Psoas muscle (tissue), 8 donors: ENCODE data around the gene ZNG1A. TPM values are rescaled to one million over a fixed set of nuclear protein-coding genes. Genes with fewer than 3 reads are reported as not detected.
A peak's percentile ranks its signal among the peaks of the same experiment; 100 is the strongest.
"Not testable (repeated sequence)": the region's sequence is repeated elsewhere in the genome, so short reads cannot be mapped to it uniquely, and the experiment has no call there.

ENCODE experiments used
- ATAC-seq, 4 donors: fragments of 200-7000 bp; cut with Tn5 transposase; one replicate each; pipeline ENCODE4 v1.9.1; 2020; ENCODE audit warnings: moderate library complexity in 3 of 4, mild to moderate bottlenecking in 2 of 4
- DNase-seq, 2 donors: peaks; one replicate each; pipeline ENCODE4 v3.0.0-alpha.2; 2020
- H3K27ac ChIP-seq: fragments of 200-600 bp; one replicate; pipeline ENCODE4 v1.8.0; 2022
- H3K27me3 ChIP-seq, 3 donors: fragments of 200-600 bp in 1 of 3; one replicate each; pipeline versions ENCODE4 v1.6.1 to v1.8.0; 2013 to 2022; ENCODE audit warnings: low read length in 2 of 3, mild to moderate bottlenecking in 2 of 3, moderate library complexity in 1 of 3; ENCODE audit not compliant: insufficient read depth in 3 of 3
- H3K36me3 ChIP-seq, 2 donors: fragments of 200-600 bp in 1 of 2; one replicate each; pipeline versions ENCODE4 v1.6.1 to v1.8.0; 2013 to 2022; ENCODE audit warnings: low read depth in 1 of 2, mild to moderate bottlenecking in 1 of 2, moderate library complexity in 1 of 2; ENCODE audit not compliant: insufficient read depth in 1 of 2
- H3K4me1 ChIP-seq: fragments of 200-600 bp; one replicate; pipeline ENCODE4 v1.8.0; 2022
- H3K4me3 ChIP-seq: fragments of 200-600 bp; one replicate; pipeline ENCODE4 v1.8.0; 2022; ENCODE audit warnings: mild to moderate bottlenecking
- H3K9me3 ChIP-seq: fragments of 200-600 bp; one replicate; pipeline ENCODE4 v1.8.0; 2022
- WGBS, 3 donors: extraction: QIAGEN DNeasy Blood & Tissue Kit; methylation state at CpG; one replicate each; pipeline versions ENCODE4 v1.1.6 to v1.1.7; 2013; 5-methylcytosine and 5-hydroxymethylcytosine counted together
- intact Hi-C, 2 donors: fragments of 100-400 bp; cut with DNase I; formaldehyde crosslinking; loops; one replicate each; pipeline versions ENCODE4 v1.11.0 to v1.14.2; 2022
- polyA plus RNA-seq, 3 donors: library from polyadenylated mRNA; stranded (reverse); fragments of 200-250 nt; gene quantifications; one replicate each; pipeline ENCODE4 v1.2.3, GENCODE V29; 2013
- total RNA-seq, 4 donors: library from RNA; stranded (reverse); fragmentation: NEBNext Ultra II Directional in 2 of 4; extraction: Animal tissue kit (Norgen Biotek cat#: 25700) in 2 of 4; gene quantifications; one replicate each; pipeline versions ENCODE4 v1.2.1 to v1.2.4, GENCODE V29; 2021 to 2023
- TF ChIP-seq, protein P1 (sequence below): fragments of 200-600 bp; IDR thresholded peaks from one replicate; pipeline ENCODE4 v1.8.0; 2022; ENCODE audit warnings: antibody characterized with exemption
- donor health status: healthy with polysubstance abuse.
- donor health status: DM: no; HTN: no; CAD: no; lungs with moderate emphysema.
- donor health status: Bipolar disorder and iron deficiency.
- donor health status: healthy.
- donor health status: DM: yes; HTN: yes; CAD: no.
- donor health status: DM: no; HTN: no; CAD: no.
- donor health status: DM: no; HTN: no; CAD: no.
- donor health status: DM: yes; HTN: yes; CAD: no.

Gene ZNG1A
- total and polyA plus RNA-seq, 7 donors = 12.0 to 38.4 (median 17.7) TPM

DNA sequence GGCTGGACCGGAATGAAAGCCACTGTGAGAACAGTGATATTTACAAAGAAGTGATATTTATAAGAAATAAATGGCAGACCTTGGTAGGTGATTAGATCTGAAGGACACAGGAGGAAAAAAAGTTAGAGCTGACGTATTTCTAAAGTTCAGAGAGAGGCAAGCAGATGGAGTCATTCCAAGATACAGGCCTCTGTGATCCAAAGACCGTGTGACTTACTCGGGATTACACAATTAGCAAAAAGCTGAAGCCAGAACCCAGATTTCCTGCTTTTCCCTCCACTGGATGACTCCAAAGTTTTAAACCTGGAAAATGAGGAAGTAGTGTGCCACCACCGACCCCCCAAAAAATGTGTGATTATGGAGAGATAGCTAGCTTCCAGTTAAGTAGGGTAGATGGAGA is 32.7 kb upstream of the ZNG1A start:
- WGBS, 3 donors = 28 to 50% (median 34%) methylated on average over 5 of the region's 5 CpGs
- Histone ChIP-seq H3K4me3 (no peak overlapping the region), H3K9me3 (no peaks in the 10 kb centered on the region), H3K27ac (peak overlapping the region; percentile 10), H3K36me3 (no peaks in the 10 kb centered on the region), H3K4me1 (no peaks in the 10 kb centered on the region), H3K27me3 (peaks cover 0 to 22% (median 0%) of the 10 kb centered on the region in 3 donors)
- intact Hi-C loops = no loop called here
- ATAC-seq = no peak
- DNase-seq = no peak
- TF ChIP-seq, protein P1, sequence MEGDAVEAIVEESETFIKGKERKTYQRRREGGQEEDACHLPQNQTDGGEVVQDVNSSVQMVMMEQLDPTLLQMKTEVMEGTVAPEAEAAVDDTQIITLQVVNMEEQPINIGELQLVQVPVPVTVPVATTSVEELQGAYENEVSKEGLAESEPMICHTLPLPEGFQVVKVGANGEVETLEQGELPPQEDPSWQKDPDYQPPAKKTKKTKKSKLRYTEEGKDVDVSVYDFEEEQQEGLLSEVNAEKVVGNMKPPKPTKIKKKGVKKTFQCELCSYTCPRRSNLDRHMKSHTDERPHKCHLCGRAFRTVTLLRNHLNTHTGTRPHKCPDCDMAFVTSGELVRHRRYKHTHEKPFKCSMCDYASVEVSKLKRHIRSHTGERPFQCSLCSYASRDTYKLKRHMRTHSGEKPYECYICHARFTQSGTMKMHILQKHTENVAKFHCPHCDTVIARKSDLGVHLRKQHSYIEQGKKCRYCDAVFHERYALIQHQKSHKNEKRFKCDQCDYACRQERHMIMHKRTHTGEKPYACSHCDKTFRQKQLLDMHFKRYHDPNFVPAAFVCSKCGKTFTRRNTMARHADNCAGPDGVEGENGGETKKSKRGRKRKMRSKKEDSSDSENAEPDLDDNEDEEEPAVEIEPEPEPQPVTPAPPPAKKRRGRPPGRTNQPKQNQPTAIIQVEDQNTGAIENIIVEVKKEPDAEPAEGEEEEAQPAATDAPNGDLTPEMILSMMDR = no peak

DNA sequence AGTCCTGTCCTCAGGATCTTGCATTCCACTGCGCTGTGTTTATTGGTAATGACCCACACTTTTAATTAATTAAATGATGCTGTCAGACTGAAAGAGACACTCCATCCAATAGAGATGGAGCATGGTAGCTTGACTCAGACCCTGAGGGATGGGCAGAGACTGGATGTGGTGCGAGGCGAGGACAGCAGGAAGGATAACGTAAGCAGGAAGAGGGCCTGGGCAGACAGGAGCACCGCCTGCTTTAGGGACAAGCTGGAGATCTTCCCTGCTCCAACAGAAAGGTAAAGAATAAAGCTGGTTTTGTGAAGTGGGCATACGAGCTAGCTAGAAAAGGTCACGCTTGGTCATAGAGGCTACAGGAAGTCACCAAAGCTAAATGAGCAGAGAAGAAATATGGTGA is 32.2 kb upstream of the ZNG1A start:
- peak overlapping the region; percentile 10 for H3K27ac ChIP-seq
- peaks cover 0 to 22% (median 0%) of the 10 kb centered on the region in 3 donors for H3K27me3 ChIP-seq
- H3K36me3 ChIP-seq = no peaks in the 10 kb centered on the region
- TF ChIP-seq, protein P1 = no peak
- no peaks in the 10 kb centered on the region for H3K9me3 ChIP-seq
- ATAC-seq = no peak
- 83 to 89% (median 85%) methylated on average over 7 of the region's 7 CpGs for WGBS, 3 donors
- DNase-seq = no peak
- no peak overlapping the region for H3K4me3 ChIP-seq
- no peaks in the 10 kb centered on the region for H3K4me1 ChIP-seq
- intact Hi-C loops = no loop called here

DNA sequence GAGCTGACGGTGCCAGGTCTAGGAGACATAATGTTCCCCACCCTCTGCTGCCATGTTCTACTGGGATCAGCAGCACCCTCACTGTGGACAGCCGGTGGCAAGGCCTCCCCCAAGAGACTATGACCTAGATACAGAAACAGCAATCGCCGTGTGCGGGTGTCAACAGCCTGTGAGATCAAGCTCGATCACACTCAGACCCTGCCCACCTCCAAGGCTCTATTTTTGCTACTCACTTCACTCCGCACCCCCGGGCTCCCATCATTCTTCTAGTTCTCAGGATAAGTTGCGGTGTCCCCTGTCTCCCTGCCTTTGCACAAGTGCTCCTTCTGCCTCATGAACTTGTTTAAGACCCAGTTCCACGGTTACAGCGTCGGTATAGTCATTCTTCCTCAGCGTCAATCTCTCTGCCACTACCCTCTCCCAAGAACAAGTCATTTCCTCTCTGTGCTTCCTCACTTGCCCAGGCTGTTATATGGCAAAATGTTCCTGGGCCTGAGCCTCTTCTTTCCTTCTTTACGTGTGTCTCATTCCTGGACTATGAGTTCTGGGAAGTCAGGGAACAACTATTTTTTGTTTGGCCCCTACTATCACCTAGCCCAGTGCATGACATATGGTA is 30.4 kb upstream of the ZNG1A start:
- WGBS, 3 donors = 81 to 84% (median 83%) methylated on average over 14 of the region's 14 CpGs
- H3K36me3 ChIP-seq = no peaks in the 10 kb centered on the region
- H3K4me3 ChIP-seq = no peak overlapping the region
- intact Hi-C loops = no loop called here
- peaks cover 0 to 8% (median 0%) of the 10 kb centered on the region in 3 donors for H3K27me3 ChIP-seq
- H3K9me3 ChIP-seq = no peaks in the 10 kb centered on the region
- H3K27ac ChIP-seq = no peak overlapping the region
- TF ChIP-seq, protein P1 = no peak
- H3K4me1 ChIP-seq = no peaks in the 10 kb centered on the region
- ATAC-seq (no peak), DNase-seq (no peak)

DNA sequence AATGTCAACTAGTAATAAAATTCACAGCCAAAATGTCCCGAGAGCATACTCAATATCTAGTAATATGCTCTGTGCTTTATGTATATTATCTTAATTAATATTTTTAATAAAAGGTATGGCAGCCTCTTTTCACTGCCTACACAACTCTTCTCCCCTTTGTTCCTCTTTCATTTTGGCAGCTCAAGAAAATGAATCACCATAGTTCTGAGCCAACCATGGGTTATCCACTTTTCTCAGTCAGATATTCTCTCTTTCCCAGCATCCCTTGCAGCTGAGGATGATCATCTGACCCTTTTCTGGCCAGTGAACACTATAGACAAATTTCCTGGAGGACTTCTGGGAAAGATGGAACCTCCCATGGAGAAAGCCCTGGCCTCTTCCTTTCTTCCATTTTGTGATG is 27.6 kb upstream of the ZNG1A start:
- intact Hi-C loops = no loop called here
- H3K4me1 ChIP-seq = no peaks in the 10 kb centered on the region
- no peaks in the 10 kb centered on the region for H3K9me3 ChIP-seq
- no peak overlapping the region for H3K4me3 ChIP-seq
- DNase-seq (no peak), ATAC-seq (no peak)
- H3K36me3 ChIP-seq = no peaks in the 10 kb centered on the region
- TF ChIP-seq, protein P1 = no peak
- no peaks in the 10 kb centered on the region for H3K27me3 ChIP-seq
- H3K27ac ChIP-seq = no peak overlapping the region
- WGBS, 3 donors = 74 to 82% (median 76%) methylated on average over 1 of the region's 1 CpG

DNA sequence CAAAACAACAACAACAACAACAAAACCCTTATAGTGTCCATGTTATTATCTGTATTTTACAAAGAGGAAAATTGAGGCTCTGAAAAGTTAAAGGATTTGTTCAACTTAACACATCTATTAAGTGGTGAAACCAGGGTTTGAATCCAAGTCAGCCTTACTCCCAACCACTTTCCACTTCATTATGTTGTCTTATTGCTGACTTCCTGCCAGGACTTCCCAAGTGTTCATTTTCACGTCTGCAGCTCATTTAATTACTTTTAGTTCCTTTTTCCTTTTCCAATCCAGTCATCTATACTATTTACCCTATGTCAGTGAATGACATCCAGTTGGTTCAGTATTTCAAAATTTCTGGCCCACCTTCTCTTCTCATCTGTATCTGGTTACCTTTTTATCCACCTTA is 20.7 kb upstream of the ZNG1A start:
- H3K4me1 ChIP-seq, H3K4me3 ChIP-seq, H3K36me3 ChIP-seq, H3K27ac ChIP-seq, H3K9me3 ChIP-seq, ATAC-seq, H3K27me3 ChIP-seq, DNase-seq, intact Hi-C loops: not testable (repeated sequence)
- WGBS, 3 donors = 25 to 52% methylated on average over 1 of the region's 1 CpG; no CpG with 5 or more reads in 1 of the 3 donors

DNA sequence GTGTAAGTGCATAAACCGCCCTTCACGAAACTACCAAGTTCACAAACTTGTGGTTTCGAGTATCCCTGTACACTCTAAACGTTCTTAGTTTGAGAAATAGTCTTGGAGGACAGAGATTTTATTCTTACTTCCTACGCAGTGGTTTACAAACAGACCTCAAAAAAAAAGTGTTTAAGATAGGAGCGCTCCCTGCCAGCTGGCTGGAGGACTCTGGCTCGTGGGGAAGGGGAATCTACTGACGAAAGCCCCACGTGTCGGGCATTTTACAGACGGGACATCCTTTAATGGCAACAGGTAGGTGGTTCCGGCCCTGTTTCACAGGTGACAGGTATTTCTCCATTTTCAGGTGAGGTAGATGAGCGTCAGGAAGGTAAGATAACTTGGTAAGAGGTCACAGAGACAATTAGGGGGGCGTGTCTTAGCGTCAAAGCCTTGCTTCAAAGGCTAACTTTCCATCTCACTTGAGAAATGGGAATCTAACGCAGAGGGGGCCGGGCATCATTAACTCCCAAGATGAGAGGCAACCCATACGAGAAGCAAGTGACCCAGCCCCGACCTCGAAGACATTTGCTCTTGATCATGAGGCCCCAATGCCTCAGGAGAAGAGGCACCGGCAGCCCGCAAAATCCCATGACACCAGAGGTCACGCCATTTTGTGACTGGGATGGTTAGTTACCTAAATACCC is 573 bp downstream of the ZNG1A start:
- H3K9me3 ChIP-seq, ATAC-seq, H3K4me1 ChIP-seq, H3K27me3 ChIP-seq, intact Hi-C loops: not testable (repeated sequence)
- H3K36me3 ChIP-seq = peaks cover 0 to 13% of the 10 kb centered on the region in 2 donors
- peak overlapping the region; percentile 61 for H3K27ac ChIP-seq
- H3K4me3 ChIP-seq = peak overlapping the region; percentile 55
- peak in 1 of 2 donors; percentile 13 for DNase-seq
- WGBS, 3 donors = 4 to 7% (median 5%) methylated on average over 9 to 15 of the region's 23 CpGs

DNA sequence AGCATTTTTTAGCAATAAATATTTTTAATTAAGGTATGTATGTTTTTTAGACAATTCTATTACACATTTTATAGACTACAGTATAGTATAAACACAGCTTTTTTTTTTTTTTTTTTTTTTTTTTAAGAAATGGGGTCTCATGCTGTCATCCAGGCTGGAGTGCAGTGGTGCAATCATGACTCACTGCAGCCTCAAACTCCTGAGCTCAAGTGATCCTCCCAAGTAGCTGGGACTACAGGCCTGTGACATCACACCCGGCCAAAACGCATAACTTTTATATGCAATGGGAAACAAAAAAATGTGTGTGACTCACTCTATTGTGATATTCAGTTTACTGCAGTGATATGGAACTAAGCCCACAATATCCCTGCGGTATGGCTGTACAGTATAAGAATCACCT is 9.1 kb downstream of the ZNG1A start:
- H3K27ac ChIP-seq, intact Hi-C loops, ATAC-seq, H3K4me1 ChIP-seq, DNase-seq, H3K4me3 ChIP-seq, H3K27me3 ChIP-seq, H3K9me3 ChIP-seq: not testable (repeated sequence)
- peaks cover 0 to 23% of the 10 kb centered on the region in 2 donors for H3K36me3 ChIP-seq
- WGBS, 3 donors = no CpG with 5 or more reads among the region's 3 CpGs

DNA sequence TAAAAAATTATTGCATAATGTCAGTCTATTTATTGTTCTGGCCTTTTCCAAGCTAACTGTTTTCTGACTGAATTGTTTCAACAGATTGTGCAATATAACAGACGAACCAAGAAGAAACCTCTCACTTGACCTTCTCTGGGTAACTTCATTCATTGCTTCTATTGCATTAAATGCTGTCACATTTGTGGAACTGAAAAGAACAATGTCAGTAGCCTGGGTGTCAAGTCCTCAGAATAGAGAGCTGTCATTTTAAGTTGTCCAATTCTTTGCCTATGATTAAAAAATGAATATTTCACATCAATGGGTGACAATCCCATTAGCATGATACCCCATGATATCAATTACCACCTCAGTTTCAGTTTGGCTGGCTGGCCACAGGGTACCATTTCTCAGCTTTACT is 19.0 kb downstream of the ZNG1A start:
- H3K36me3 ChIP-seq, H3K4me1 ChIP-seq, H3K27ac ChIP-seq, DNase-seq, ATAC-seq, H3K4me3 ChIP-seq, intact Hi-C loops, H3K27me3 ChIP-seq, H3K9me3 ChIP-seq: not testable (repeated sequence)
- 45 to 71% methylated on average over 1 of the region's 1 CpG; no CpG with 5 or more reads in 1 of the 3 donors for WGBS, 3 donors
